Heart left ventricle (tissue), 16 donors: ENCODE results near the gene TRIM40. TPM values are rescaled to one million over a fixed set of nuclear protein-coding genes. Genes with fewer than 3 reads are reported as not detected.

Experiments
- ATAC-seq, 4 donors: fragments of 200-7000 bp; cut with Tn5 transposase; one replicate each; pipeline ENCODE4 v1.9.1; 2020 to 2022; ENCODE audit warnings: moderate library complexity in 4 of 4, mild to moderate bottlenecking in 3 of 4, moderate number of reproducible peaks in 1 of 4
- DNase-seq, 5 donors: peaks; one replicate each; pipeline ENCODE4 v3.0.0-alpha.2; 2020
- H3K27ac ChIP-seq, 12 donors: fragments of 200-600 bp; sonication (generic) in 4 of 12; one replicate each; pipeline versions ENCODE4 v1.5.0 to v1.8.0; 2016 to 2022; ENCODE audit warnings: mild to moderate bottlenecking in 2 of 12
- H3K27me3 ChIP-seq, 9 donors: fragments of 200-600 bp; sonication (generic) in 2 of 9; one replicate each; pipeline versions ENCODE4 v1.5.1 to v1.8.0; 2016 to 2022; ENCODE audit warnings: mild to moderate bottlenecking in 3 of 9
- H3K36me3 ChIP-seq, 9 donors: fragments of 200-600 bp; sonication (generic) in 2 of 9; one replicate each; pipeline versions ENCODE4 v1.5.0 to v1.8.0; 2018 to 2022; ENCODE audit warnings: mild to moderate bottlenecking in 2 of 9
- H3K4me1 ChIP-seq, 12 donors: fragments of 200-600 bp; sonication (generic) in 4 of 12; one replicate each; pipeline versions ENCODE4 v1.5.0 to v1.8.0; 2016 to 2022; ENCODE audit warnings: mild to moderate bottlenecking in 3 of 12
- H3K4me3 ChIP-seq, 12 donors: fragments of 200-600 bp; sonication (generic) in 4 of 12; one replicate each; pipeline versions ENCODE4 v1.5.0 to v1.8.0; 2017 to 2022; ENCODE audit warnings: mild to moderate bottlenecking in 9 of 12, moderate library complexity in 4 of 12
- H3K9me3 ChIP-seq, 12 donors: fragments of 200-600 bp; sonication (generic) in 4 of 12; one replicate each; pipeline versions ENCODE4 v1.5.0 to v1.8.0; 2016 to 2022; ENCODE audit warnings: mild to moderate bottlenecking in 1 of 12
- CTCF ChIP-seq, 12 donors: fragments of 200-600 bp; sonication (generic) in 4 of 12; IDR thresholded peaks; one replicate each; pipeline versions ENCODE4 v1.5.0 to v1.8.0; 2018 to 2022; ENCODE audit warnings: antibody characterized with exemption in 12 of 12, mild to moderate bottlenecking in 5 of 12
- POLR2A ChIP-seq, 2 donors: fragments of 450-650 bp; IDR thresholded peaks; one replicate each; pipeline ENCODE4 v1.6.1; 2017; ENCODE audit warnings: antibody characterized with exemption in 2 of 2, mild to moderate bottlenecking in 2 of 2, moderate library complexity in 2 of 2
- WGBS, 4 donors: extraction: QIAGEN DNeasy Blood & Tissue Kit in 2 of 4; methylation state at CpG; one replicate each; pipeline versions ENCODE4 v1.1.5 to v1.1.7; 2013 to 2018; 5-methylcytosine and 5-hydroxymethylcytosine counted together
- intact Hi-C, 10 donors: fragments of 100-400 bp; cut with DNase I; formaldehyde crosslinking; loops; one replicate each; pipeline versions ENCODE4 v1.11.1 to v1.14.2; 2022
- polyA plus RNA-seq, 2 donors: library from polyadenylated mRNA; stranded (reverse); fragments of 200-250 nt; gene quantifications; one replicate each; pipeline ENCODE4 v1.2.3, GENCODE V29; 2013
- total RNA-seq, 9 donors: library from RNA; depleted of rRNA in 2 of 9; stranded (reverse); fragments of >200 nt in 2 of 9; fragmentation: NEBNext Ultra II Directional in 3 of 9; extraction: Animal tissue kit (Norgen Biotek cat#: 25700) in 3 of 9; gene quantifications; one replicate each; pipeline versions ENCODE4 v1.1.0 to v1.2.4, GENCODE V29; 2016 to 2023
- donor health status: ischemic (EF 13 %, LVEDD 7.1; RV severe dilation, severe dysfunction).
- donor health status: healthy with polysubstance abuse.
- donor health status: DM: no; HTN: yes; CAD: no.
- donor health status: DM: no; HTN: no; CAD: no.
- donor health status: ischemic (EF 25% LVEDD 6.9; RV normal size, moderate dysfunction).
- donor health status: ischemic (EF 25% LVEDD 5.7; RV mildly dilated, moderate dysfunction).
- donor health status: healthy.
- donor health status: DM: yes; HTN: yes; CAD: no.
- donor health status: ischemic (EF 35%, LVEDD 5.7; RV mildly dilated, moderate dysfunction).
- donor health status: nonischemic (EF 11% LVEDD 7.7; RV severe dilation, severe dysfunction).
- donor health status: DM: yes; HTN: yes; CAD: no.
- donor health status: PGD.
- donor health status: ischemic (EF 29% LVEDD 5.4; RV normal size, mild dysfunction).
- donor health status: nonischemic (EF 23%, LVEDD 6.1; RV moderate dilation, normal function).

Gene TRIM40
- total and polyA plus RNA-seq, 11 donors: not detected

- WGBS, 4 donors: 74 to 86% (median 80%) methylated on average over 3 of the region's 3 CpGs
- Histone ChIP-seq H3K4me3 (no peak overlapping the region), H3K9me3 (no peaks in the 10 kb centered on the region), H3K36me3 (no peaks in the 10 kb centered on the region), H3K4me1 (no peaks in the 10 kb centered on the region), H3K27me3 (peaks cover 0 to 57% (median 7%) of the 10 kb centered on the region in 9 donors), H3K27ac (no peak overlapping the region)
- intact Hi-C loops: no loop called here
- DNase-seq (no peak), ATAC-seq (no peak)
- TF ChIP-seq POLR2A (IDR thresholded peaks at IDR 0.05): no peak
- no peak for TF ChIP-seq CTCF (IDR thresholded peaks at IDR 0.05)
Observed at GRCh38 chr6:30142665-30143064, 6.7 kb downstream of the TRIM40 start.

- no peaks in the 10 kb centered on the region for H3K4me1 ChIP-seq
- no peak overlapping the region for H3K4me3 ChIP-seq
- H3K27ac ChIP-seq: no peak overlapping the region
- H3K27me3 ChIP-seq: peaks cover 0 to 53% (median 7%) of the 10 kb centered on the region in 9 donors
- intact Hi-C loops: no loop called here
- H3K36me3 ChIP-seq: no peaks in the 10 kb centered on the region
- ATAC-seq: no peak
- DNase-seq: no peak
- no peak for TF ChIP-seq POLR2A (IDR thresholded peaks at IDR 0.05)
- no peak for TF ChIP-seq CTCF (IDR thresholded peaks at IDR 0.05)
- WGBS, 4 donors: 54 to 69% (median 62%) methylated on average over 2 of the region's 2 CpGs
- H3K9me3 ChIP-seq: no peaks in the 10 kb centered on the region
Observed at GRCh38 chr6:30143780-30144179, 7.8 kb downstream of the TRIM40 start.

- ATAC-seq (no peak), DNase-seq (no peak)
- Histone ChIP-seq H3K4me3 (no peak overlapping the region), H3K27ac (no peak overlapping the region), H3K9me3 (no peaks in the 10 kb centered on the region), H3K27me3 (peaks cover 0 to 46% (median 7%) of the 10 kb centered on the region in 9 donors), H3K4me1 (no peaks in the 10 kb centered on the region), H3K36me3 (no peaks in the 10 kb centered on the region)
- TF ChIP-seq POLR2A (IDR thresholded peaks at IDR 0.05) (no peak), CTCF (IDR thresholded peaks at IDR 0.05) (no peak)
- intact Hi-C loops: no loop called here
- 51 to 61% (median 59%) methylated on average over 6 of the region's 6 CpGs for WGBS, 4 donors
Observed at GRCh38 chr6:30144811-30145210, 8.9 kb downstream of the TRIM40 start.

- Histone ChIP-seq H3K27ac (no peak overlapping the region), H3K4me1 (no peaks in the 10 kb centered on the region), H3K36me3 (no peaks in the 10 kb centered on the region), H3K9me3 (no peaks in the 10 kb centered on the region), H3K27me3 (peaks cover 0 to 46% (median 7%) of the 10 kb centered on the region in 9 donors), H3K4me3 (no peak overlapping the region)
- TF ChIP-seq CTCF (IDR thresholded peaks at IDR 0.05) (no peak), POLR2A (IDR thresholded peaks at IDR 0.05) (no peak)
- 50 to 60% (median 54%) methylated on average over 7 of the region's 7 CpGs for WGBS, 4 donors
- ATAC-seq: no peak
- intact Hi-C loops: no loop called here
- DNase-seq: no peak
Observed at GRCh38 chr6:30145818-30146217, 9.9 kb downstream of the TRIM40 start.
